HepG2 (cell line): ENCODE results near the gene FBRSL1.

Experiments used
- RAD21 ChIP-seq: fragments of 450-650 bp; formaldehyde crosslinking; IDR thresholded peaks from 2 replicates; pipeline ENCODE4 v1.5.0; 2020; ENCODE audit warnings: mild to moderate bottlenecking
- ZNF432 ChIP-seq: sonication (generic); formaldehyde crosslinking; IDR thresholded peaks from 2 replicates; pipeline ENCODE4 v1.5.0; 2020; ENCODE audit warnings: missing genetic modification reagents, mild to moderate bottlenecking, borderline replicate concordance

DNA sequence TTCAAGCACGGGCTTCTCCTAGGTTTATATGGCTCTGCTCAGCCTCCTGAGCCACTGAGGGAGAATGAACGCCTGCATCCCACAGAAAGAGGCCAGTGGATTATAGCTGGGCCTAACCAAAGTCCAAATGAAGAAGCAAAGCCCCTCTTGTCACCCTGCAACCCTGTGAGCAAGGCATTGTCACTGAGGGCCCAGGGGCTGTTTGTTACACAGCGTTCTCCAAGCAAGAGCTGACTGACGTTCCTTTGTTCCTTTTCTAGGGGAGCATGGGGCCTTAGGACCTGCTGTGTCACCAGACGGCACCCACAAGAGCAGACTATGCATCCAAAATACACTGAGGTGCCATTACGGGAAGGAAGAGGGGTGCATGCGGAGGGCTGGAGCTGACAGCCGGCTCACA is 4.3 kb upstream of the FBRSL1 start:
- TF ChIP-seq ZNF432 (CRISPR knock-in tag), result no peak
- no peak for TF ChIP-seq RAD21 (CRISPR knock-in tag)
